H1 (cell line): ENCODE measurements around the gene DET1.
"Not testable (repeated sequence)": the region's sequence is repeated elsewhere in the genome, so short reads cannot be mapped to it uniquely, and the experiment has no call there.

ENCODE experiments used
- ATF3 ChIP-seq: IDR thresholded peaks from 2 replicates; pipeline ENCODE4 v1.6.1; 2011; ENCODE audit warnings: low read depth, mild to moderate bottlenecking, low read length; ENCODE audit not compliant: insufficient read depth
- CTCF ChIP-seq, 3 experiments: IDR thresholded peaks; 1 replicate in 2 of 3; 2 replicates in 1 of 3; pipeline versions ENCODE4 v1.5.1 to v1.6.1; 2011; ENCODE audit warnings: low read length in 3 of 3, mild to moderate bottlenecking in 3 of 3, inconsistent platforms in 2 of 3, low read depth in 1 of 3, moderate library complexity in 1 of 3; ENCODE audit not compliant: insufficient read depth in 1 of 3; ENCODE audit errors: control extremely low read depth in 1 of 3
- FOSL1 ChIP-seq: IDR thresholded peaks from 2 replicates; pipeline ENCODE4 v1.6.1; 2011; ENCODE audit warnings: mild to moderate bottlenecking, low read depth, low read length, moderate library complexity; ENCODE audit not compliant: insufficient read depth
- GABPA ChIP-seq: IDR thresholded peaks from 2 replicates; pipeline ENCODE4 v1.6.1; 2011; ENCODE audit warnings: mild to moderate bottlenecking, low read length, moderate library complexity, borderline replicate concordance; ENCODE audit not compliant: insufficient read depth
- JUND ChIP-seq: IDR thresholded peaks from 2 replicates; pipeline ENCODE4 v1.6.1; 2011; ENCODE audit warnings: mild to moderate bottlenecking, improper control_type of control experiment, low read length
- PHF8 ChIP-seq: fragments of 200-600 bp; sonication (generic); conservative IDR thresholded peaks from 2 replicates; pipeline ENCODE4 v1.7.1; 2012; ENCODE audit warnings: low read depth, mild to moderate bottlenecking, inconsistent platforms, low read length, moderate library complexity
- POLR2A ChIP-seq, 2 experiments: IDR thresholded peaks; 1 replicate in 1 of 2; 2 replicates in 1 of 2; pipeline ENCODE4 v1.6.1; 2011; ENCODE audit warnings: low read depth in 2 of 2, low read length in 2 of 2, mild to moderate bottlenecking in 2 of 2; ENCODE audit errors: control extremely low read depth in 1 of 2
- POLR2AphosphoS5 ChIP-seq: IDR thresholded peaks from 2 replicates; pipeline ENCODE4 v1.6.1; 2011; ENCODE audit warnings: low read depth, low read length
- SAP30 ChIP-seq: fragments of 300-600 bp; sonication (generic); IDR thresholded peaks from 2 replicates; pipeline ENCODE4 v1.7.1; 2012; ENCODE audit warnings: low read length, moderate library complexity, mild to moderate bottlenecking, inconsistent platforms; ENCODE audit not compliant: insufficient read depth, insufficient replicate concordance
- SP1 ChIP-seq: IDR thresholded peaks from 2 replicates; pipeline ENCODE4 v1.6.1; 2011; ENCODE audit warnings: low read depth, low read length
- TF ChIP-seq, protein P1 (sequence below): IDR thresholded peaks from 2 replicates; pipeline ENCODE4 v1.6.1; 2012; ENCODE audit warnings: inconsistent platforms

- TF ChIP-seq ATF3; PHF8; POLR2AphosphoS5; SP1; CTCF (IDR thresholded peaks at IDR 0.05; ENCODE audit: control extremely low read depth in 1 of 3, insufficient read depth in 1 of 3, low read depth in 1 of 3, low read length in 3 of 3); SAP30; POLR2A (IDR thresholded peaks at IDR 0.05; ENCODE audit: control extremely low read depth in 1 of 2, low read depth in 2 of 2, low read length in 2 of 2); GABPA; FOSL1; JUND: not testable (repeated sequence)
- TF ChIP-seq, protein P1, sequence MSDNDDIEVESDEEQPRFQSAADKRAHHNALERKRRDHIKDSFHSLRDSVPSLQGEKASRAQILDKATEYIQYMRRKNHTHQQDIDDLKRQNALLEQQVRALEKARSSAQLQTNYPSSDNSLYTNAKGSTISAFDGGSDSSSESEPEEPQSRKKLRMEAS, result not testable (repeated sequence)
Measured at GRCh38 chr15:88473661-88474293, 72.7 kb downstream of the DET1 start.
